GM23338 (cell line): Measurements from ENCODE around the gene S1PR3. TPM values are rescaled to one million over a fixed set of nuclear protein-coding genes. Genes with fewer than 3 reads are reported as not detected.

Experiments used
- ATAC-seq: fragments of 200-7000 bp; cut with Tn5 transposase; 3 replicates; pipeline ENCODE4 v1.9.1; 2020
- DNase-seq: peaks from one replicate; pipeline ENCODE4 v3.0.0-alpha.2; 2015; ENCODE audit warnings: low spot score
- H2AFZ ChIP-seq: fragments of 200-600 bp; sonication (generic); 2 replicates; pipeline ENCODE4 v1.8.0; 2016; ENCODE audit warnings: antibody characterized with exemption, mild to moderate bottlenecking, moderate library complexity
- H3F3A ChIP-seq: fragments of 200-600 bp; sonication (generic); replicated peaks from 2 replicates; pipeline ENCODE4 v1.8.0; 2017; ENCODE audit warnings: antibody characterized with exemption, mixed run types, low read depth
- H3K27ac ChIP-seq: fragments of 200-600 bp; sonication (generic); 2 replicates; pipeline ENCODE4 v1.6.1; 2016; ENCODE audit warnings: low read depth
- H3K27me3 ChIP-seq: fragments of 200-600 bp; sonication (generic); 2 replicates; pipeline ENCODE4 v1.8.0; 2016; ENCODE audit warnings: mild to moderate bottlenecking, mixed run types, moderate library complexity; ENCODE audit not compliant: insufficient read depth
- H3K36me3 ChIP-seq: fragments of 200-600 bp; sonication (generic); 2 replicates; pipeline ENCODE4 v1.8.0; 2016; ENCODE audit warnings: mild to moderate bottlenecking; ENCODE audit not compliant: insufficient read depth
- H3K4me1 ChIP-seq: fragments of 200-600 bp; sonication (generic); 2 replicates; pipeline ENCODE4 v1.8.0; 2016; ENCODE audit warnings: mild to moderate bottlenecking, moderate library complexity; ENCODE audit not compliant: insufficient read depth
- H3K4me2 ChIP-seq: fragments of 200-600 bp; sonication (generic); 2 replicates; pipeline ENCODE4 v1.7.1; 2017; ENCODE audit warnings: mixed run types
- H3K4me3 ChIP-seq: fragments of 200-600 bp; sonication (generic); 2 replicates; pipeline ENCODE4 v1.6.1; 2016; ENCODE audit warnings: mixed run types
- H3K79me2 ChIP-seq: fragments of 200-600 bp; sonication (generic); replicated peaks from 2 replicates; pipeline ENCODE4 v1.8.0; 2017; ENCODE audit warnings: mild to moderate bottlenecking; ENCODE audit not compliant: insufficient read depth
- H3K9me2 ChIP-seq: fragments of 200-600 bp; sonication (generic); 2 replicates; pipeline ENCODE4 v1.8.0; 2017; ENCODE audit not compliant: insufficient read depth
- H4K20me1 ChIP-seq: fragments of 200-600 bp; sonication (generic); replicated peaks from 2 replicates; pipeline ENCODE4 v1.8.0; 2017; ENCODE audit warnings: mild to moderate bottlenecking; ENCODE audit not compliant: insufficient read depth
- H3K27ac Mint-ChIP-seq: 2 replicates; pipeline ENCODE4 v1.8.0; 2020; ENCODE audit warnings: inconsistent platforms, mild to moderate bottlenecking, moderate library complexity, mixed read lengths
- H3K27me3 Mint-ChIP-seq: 3 replicates; pipeline ENCODE4 v1.8.0; 2022; ENCODE audit warnings: low read depth, mild to moderate bottlenecking, moderate library complexity, mixed read lengths, inconsistent platforms; ENCODE audit not compliant: insufficient read depth, poor library complexity
- H3K36me3 Mint-ChIP-seq: 3 replicates; pipeline ENCODE4 v1.8.0; 2021; ENCODE audit warnings: low read depth, mild to moderate bottlenecking, inconsistent platforms, moderate library complexity, mixed read lengths
- H3K4me1 Mint-ChIP-seq: 3 replicates; pipeline ENCODE4 v1.8.0; 2020; ENCODE audit warnings: mild to moderate bottlenecking, inconsistent platforms, mixed read lengths
- H3K4me3 Mint-ChIP-seq: 3 replicates; pipeline ENCODE4 v1.8.0; 2021; ENCODE audit warnings: moderate library complexity, mild to moderate bottlenecking, inconsistent platforms, mixed read lengths
- H3K9me3 Mint-ChIP-seq: 3 replicates; pipeline ENCODE4 v1.8.0; 2020; ENCODE audit warnings: moderate library complexity, mild to moderate bottlenecking, inconsistent platforms, mixed read lengths
- CREB1 ChIP-seq: fragments of 250-450 bp; sonication (Bioruptor Pico); IDR thresholded peaks from 2 replicates; pipeline ENCODE4 v1.5.0; 2020; ENCODE audit warnings: low read depth, mild to moderate bottlenecking, moderate library complexity
- EZH2 ChIP-seq: fragments of 200-600 bp; sonication (generic); IDR thresholded peaks from one replicate; pipeline ENCODE4 v1.8.0; 2017; ENCODE audit warnings: antibody characterized with exemption, mild to moderate bottlenecking, low read depth; ENCODE audit not compliant: unreplicated experiment
- EZH2phosphoT487 ChIP-seq: fragments of 200-600 bp; sonication (generic); IDR thresholded peaks from one replicate; pipeline ENCODE4 v1.8.1; 2018; ENCODE audit warnings: antibody characterized with exemption; ENCODE audit not compliant: unreplicated experiment
- JUNB ChIP-seq: IDR thresholded peaks from one replicate; pipeline ENCODE4 v1.6.1; 2016; ENCODE audit warnings: antibody characterized with exemption; ENCODE audit not compliant: unreplicated experiment
- NANOG ChIP-seq: IDR thresholded peaks from 2 replicates; pipeline ENCODE4 v1.6.1; 2016; ENCODE audit warnings: antibody characterized with exemption, borderline replicate concordance
- POLR2AphosphoS5 ChIP-seq: IDR thresholded peaks from 2 replicates; pipeline ENCODE4 v1.6.1; 2016; ENCODE audit warnings: antibody characterized with exemption, low read depth
- ZNF114 ChIP-seq: fragments of 250-450 bp; sonication (Bioruptor Pico); IDR thresholded peaks from 2 replicates; pipeline ENCODE4 v1.5.0; 2020; ENCODE audit warnings: mild to moderate bottlenecking, moderate library complexity
- polyA plus RNA-seq: library from polyadenylated mRNA; unstranded; fragments of >200 nt; fragmentation: Nextera tagmentation; extraction: Ambion mirVana; gene quantifications from 2 replicates; pipeline ENCODE4 v1.2.1, GENCODE V29; 2016
- total RNA-seq: library from RNA; depleted of rRNA; stranded (reverse); fragments of >200 nt; shearing (Covaris generic); gene quantifications from 2 replicates; pipeline ENCODE4 v1.2.3, GENCODE V29; 2014
- TF ChIP-seq, protein P1 (sequence below): IDR thresholded peaks from one replicate; pipeline ENCODE4 v1.6.1; 2018; ENCODE audit warnings: antibody characterized with exemption; ENCODE audit not compliant: unreplicated experiment
- TF ChIP-seq, protein P2 (sequence below): fragments of 250-450 bp; sonication (Bioruptor Pico); IDR thresholded peaks from 2 replicates; pipeline ENCODE4 v1.5.0; 2020; ENCODE audit warnings: mild to moderate bottlenecking, moderate library complexity
- TF ChIP-seq, protein P3 (sequence below), 2 experiments: fragments of 200-600 bp in 1 of 2; sonication (generic) in 1 of 2; conservative IDR thresholded peaks; 2 replicates each; pipeline versions ENCODE4 v1.5.1 to v1.6.1; 2016 to 2017; ENCODE audit warnings: antibody characterized with exemption in 2 of 2, low read depth in 2 of 2, mild to moderate bottlenecking in 2 of 2, moderate library complexity in 1 of 2

Gene S1PR3
- total and polyA plus RNA-seq, 2 experiments from 2014 or later, result 2.1 to 7.6 TPM

DNA sequence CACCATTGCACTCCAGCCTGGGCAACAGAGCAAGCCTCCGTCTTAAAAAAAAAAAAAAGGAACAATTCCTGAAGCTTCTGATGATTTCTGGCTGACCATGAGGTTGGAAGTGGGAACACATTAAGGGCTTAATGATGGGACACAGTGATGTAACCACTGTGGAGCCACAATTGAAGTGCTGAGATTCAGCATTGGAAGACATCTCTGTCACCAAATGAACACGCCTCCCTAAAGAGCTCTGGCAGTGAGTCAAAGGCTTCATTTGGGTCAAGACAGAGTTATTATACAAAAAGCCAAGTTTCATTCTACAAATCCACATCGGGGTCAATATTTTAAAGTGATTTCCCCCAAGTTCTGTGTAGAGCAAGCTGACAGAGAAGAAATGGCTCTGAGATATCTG lies 4.5 kb upstream of the S1PR3 start:
- no peak overlapping the region for H3K4me3 Mint-ChIP-seq
- DNase-seq, result no peak
- no peaks in the 10 kb centered on the region for H4K20me1 ChIP-seq
- peaks cover 4% of the 10 kb centered on the region; the same call in 1 of the 3 replicates for H3K9me3 Mint-ChIP-seq
- ATAC-seq, result no peak
- no peaks in the 10 kb centered on the region for H3K9me2 ChIP-seq
- H3F3A ChIP-seq, result 0 out of 2 replicates have a peak, but pooled peaks cover 7% of the 10 kb centered on the region
- peaks cover 18% of the 10 kb centered on the region for H3K4me1 ChIP-seq
- H2AFZ ChIP-seq, result no peak overlapping the region
- no peaks in the 10 kb centered on the region for H3K79me2 ChIP-seq
- no peaks in the 10 kb centered on the region for H3K36me3 Mint-ChIP-seq
- H3K27me3 Mint-ChIP-seq, result peaks cover 8% of the 10 kb centered on the region
- H3K27ac ChIP-seq, result no peak overlapping the region
- peaks cover 3% of the 10 kb centered on the region for H3K27me3 ChIP-seq
- no peak overlapping the region for H3K27ac Mint-ChIP-seq
- TF ChIP-seq CREB1 (no peak), NANOG (no peak), EZH2phosphoT487 (no peak), POLR2AphosphoS5 (no peak), ZNF114 (CRISPR knock-in tag) (no peak), EZH2 (no peak), JUNB (no peak)
- TF ChIP-seq, protein P1, sequence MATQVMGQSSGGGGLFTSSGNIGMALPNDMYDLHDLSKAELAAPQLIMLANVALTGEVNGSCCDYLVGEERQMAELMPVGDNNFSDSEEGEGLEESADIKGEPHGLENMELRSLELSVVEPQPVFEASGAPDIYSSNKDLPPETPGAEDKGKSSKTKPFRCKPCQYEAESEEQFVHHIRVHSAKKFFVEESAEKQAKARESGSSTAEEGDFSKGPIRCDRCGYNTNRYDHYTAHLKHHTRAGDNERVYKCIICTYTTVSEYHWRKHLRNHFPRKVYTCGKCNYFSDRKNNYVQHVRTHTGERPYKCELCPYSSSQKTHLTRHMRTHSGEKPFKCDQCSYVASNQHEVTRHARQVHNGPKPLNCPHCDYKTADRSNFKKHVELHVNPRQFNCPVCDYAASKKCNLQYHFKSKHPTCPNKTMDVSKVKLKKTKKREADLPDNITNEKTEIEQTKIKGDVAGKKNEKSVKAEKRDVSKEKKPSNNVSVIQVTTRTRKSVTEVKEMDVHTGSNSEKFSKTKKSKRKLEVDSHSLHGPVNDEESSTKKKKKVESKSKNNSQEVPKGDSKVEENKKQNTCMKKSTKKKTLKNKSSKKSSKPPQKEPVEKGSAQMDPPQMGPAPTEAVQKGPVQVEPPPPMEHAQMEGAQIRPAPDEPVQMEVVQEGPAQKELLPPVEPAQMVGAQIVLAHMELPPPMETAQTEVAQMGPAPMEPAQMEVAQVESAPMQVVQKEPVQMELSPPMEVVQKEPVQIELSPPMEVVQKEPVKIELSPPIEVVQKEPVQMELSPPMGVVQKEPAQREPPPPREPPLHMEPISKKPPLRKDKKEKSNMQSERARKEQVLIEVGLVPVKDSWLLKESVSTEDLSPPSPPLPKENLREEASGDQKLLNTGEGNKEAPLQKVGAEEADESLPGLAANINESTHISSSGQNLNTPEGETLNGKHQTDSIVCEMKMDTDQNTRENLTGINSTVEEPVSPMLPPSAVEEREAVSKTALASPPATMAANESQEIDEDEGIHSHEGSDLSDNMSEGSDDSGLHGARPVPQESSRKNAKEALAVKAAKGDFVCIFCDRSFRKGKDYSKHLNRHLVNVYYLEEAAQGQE, result no peak
- TF ChIP-seq, protein P2, sequence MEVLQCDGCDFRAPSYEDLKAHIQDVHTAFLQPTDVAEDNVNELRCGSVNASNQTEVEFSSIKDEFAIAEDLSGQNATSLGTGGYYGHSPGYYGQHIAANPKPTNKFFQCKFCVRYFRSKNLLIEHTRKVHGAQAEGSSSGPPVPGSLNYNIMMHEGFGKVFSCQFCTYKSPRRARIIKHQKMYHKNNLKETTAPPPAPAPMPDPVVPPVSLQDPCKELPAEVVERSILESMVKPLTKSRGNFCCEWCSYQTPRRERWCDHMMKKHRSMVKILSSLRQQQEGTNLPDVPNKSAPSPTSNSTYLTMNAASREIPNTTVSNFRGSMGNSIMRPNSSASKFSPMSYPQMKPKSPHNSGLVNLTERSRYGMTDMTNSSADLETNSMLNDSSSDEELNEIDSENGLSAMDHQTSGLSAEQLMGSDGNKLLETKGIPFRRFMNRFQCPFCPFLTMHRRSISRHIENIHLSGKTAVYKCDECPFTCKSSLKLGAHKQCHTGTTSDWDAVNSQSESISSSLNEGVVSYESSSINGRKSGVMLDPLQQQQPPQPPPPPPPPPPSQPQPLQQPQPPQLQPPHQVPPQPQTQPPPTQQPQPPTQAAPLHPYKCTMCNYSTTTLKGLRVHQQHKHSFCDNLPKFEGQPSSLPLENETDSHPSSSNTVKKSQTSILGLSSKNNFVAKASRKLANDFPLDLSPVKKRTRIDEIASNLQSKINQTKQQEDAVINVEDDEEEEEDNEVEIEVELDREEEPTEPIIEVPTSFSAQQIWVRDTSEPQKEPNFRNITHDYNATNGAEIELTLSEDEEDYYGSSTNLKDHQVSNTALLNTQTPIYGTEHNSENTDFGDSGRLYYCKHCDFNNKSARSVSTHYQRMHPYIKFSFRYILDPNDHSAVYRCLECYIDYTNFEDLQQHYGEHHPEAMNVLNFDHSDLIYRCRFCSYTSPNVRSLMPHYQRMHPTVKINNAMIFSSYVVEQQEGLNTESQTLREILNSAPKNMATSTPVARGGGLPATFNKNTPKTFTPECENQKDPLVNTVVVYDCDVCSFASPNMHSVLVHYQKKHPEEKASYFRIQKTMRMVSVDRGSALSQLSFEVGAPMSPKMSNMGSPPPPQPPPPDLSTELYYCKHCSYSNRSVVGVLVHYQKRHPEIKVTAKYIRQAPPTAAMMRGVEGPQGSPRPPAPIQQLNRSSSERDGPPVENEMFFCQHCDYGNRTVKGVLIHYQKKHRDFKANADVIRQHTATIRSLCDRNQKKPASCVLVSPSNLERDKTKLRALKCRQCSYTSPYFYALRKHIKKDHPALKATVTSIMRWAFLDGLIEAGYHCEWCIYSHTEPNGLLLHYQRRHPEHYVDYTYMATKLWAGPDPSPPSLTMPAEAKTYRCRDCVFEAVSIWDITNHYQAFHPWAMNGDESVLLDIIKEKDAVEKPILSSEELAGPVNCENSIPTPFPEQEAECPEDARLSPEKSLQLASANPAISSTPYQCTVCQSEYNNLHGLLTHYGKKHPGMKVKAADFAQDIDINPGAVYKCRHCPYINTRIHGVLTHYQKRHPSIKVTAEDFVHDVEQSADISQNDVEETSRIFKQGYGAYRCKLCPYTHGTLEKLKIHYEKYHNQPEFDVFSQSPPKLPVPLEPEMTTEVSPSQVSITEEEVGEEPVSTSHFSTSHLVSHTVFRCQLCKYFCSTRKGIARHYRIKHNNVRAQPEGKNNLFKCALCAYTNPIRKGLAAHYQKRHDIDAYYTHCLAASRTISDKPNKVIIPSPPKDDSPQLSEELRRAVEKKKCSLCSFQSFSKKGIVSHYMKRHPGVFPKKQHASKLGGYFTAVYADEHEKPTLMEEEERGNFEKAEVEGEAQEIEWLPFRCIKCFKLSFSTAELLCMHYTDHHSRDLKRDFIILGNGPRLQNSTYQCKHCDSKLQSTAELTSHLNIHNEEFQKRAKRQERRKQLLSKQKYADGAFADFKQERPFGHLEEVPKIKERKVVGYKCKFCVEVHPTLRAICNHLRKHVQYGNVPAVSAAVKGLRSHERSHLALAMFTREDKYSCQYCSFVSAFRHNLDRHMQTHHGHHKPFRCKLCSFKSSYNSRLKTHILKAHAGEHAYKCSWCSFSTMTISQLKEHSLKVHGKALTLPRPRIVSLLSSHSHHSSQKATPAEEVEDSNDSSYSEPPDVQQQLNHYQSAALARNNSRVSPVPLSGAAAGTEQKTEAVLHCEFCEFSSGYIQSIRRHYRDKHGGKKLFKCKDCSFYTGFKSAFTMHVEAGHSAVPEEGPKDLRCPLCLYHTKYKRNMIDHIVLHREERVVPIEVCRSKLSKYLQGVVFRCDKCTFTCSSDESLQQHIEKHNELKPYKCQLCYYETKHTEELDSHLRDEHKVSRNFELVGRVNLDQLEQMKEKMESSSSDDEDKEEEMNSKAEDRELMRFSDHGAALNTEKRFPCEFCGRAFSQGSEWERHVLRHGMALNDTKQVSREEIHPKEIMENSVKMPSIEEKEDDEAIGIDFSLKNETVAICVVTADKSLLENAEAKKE (CRISPR knock-in tag), result no peak
- TF ChIP-seq, protein P3, sequence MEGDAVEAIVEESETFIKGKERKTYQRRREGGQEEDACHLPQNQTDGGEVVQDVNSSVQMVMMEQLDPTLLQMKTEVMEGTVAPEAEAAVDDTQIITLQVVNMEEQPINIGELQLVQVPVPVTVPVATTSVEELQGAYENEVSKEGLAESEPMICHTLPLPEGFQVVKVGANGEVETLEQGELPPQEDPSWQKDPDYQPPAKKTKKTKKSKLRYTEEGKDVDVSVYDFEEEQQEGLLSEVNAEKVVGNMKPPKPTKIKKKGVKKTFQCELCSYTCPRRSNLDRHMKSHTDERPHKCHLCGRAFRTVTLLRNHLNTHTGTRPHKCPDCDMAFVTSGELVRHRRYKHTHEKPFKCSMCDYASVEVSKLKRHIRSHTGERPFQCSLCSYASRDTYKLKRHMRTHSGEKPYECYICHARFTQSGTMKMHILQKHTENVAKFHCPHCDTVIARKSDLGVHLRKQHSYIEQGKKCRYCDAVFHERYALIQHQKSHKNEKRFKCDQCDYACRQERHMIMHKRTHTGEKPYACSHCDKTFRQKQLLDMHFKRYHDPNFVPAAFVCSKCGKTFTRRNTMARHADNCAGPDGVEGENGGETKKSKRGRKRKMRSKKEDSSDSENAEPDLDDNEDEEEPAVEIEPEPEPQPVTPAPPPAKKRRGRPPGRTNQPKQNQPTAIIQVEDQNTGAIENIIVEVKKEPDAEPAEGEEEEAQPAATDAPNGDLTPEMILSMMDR (conservative IDR thresholded peaks at IDR 0.05; ENCODE audit: low read depth in 2 of 2), result no peak
- H3K4me1 Mint-ChIP-seq, result peaks cover 27% of the 10 kb centered on the region
- H3K4me2 ChIP-seq, result no peak overlapping the region
- H3K4me3 ChIP-seq, result no peak overlapping the region
- no peaks in the 10 kb centered on the region for H3K36me3 ChIP-seq
